ENCODE results near the gene VILL.

The VILL gene

DNA sequence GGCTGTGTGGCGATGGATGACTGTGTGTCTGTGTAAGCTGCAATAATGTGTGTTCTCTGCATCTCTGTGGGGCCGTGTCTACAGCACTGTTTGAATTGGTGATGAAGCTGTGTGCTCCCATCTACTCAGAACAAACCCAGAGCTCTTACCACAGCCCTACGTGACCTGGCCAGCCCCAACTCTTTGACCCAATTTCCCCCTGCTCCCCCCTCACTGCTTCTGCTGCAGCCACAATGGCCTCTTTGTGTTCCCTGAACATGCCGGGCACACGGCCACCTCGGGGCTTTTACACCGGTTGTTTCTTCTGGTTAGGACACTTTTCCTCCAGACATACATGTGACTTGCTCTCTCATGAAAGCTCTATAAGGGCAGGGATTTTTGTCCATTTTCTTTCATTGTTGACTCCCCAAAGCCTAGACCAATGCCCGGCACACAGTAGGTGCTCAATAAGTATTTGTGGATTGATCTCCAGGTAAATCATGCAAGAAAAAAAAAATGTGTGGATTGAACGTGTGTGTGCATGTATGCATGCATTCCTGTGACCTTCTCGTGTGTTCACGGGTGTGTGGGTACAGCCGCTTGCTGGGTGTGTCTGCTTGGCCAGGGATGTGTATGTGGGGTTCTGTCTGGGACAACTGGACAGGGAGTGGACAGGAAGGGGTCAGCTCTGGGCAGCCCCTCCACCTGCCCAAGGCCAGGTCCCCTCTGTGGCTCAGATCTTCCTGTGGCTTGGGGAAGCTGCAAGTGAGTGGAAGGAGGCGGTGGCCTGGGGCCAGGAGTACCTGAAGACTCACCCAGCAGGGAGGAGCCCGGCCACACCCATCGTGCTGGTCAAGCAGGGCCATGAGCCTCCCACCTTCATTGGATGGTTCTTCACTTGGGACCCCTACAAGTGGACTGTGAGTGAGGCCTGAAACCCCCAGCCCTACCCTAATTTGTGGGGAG, 14.8 kb downstream of the VILL start:
- no peak for TF ChIP-seq RAD21 (IDR thresholded peaks at IDR 0.05; ENCODE audit: low read depth)
- no peak for TF ChIP-seq FOXM1 (IDR thresholded peaks at IDR 0.05; ENCODE audit: borderline replicate concordance, low read depth)
- TF ChIP-seq EGR1 (IDR thresholded peaks at IDR 0.05): no peak
- no peak for TF ChIP-seq CEBPB (IDR thresholded peaks at IDR 0.05)
- no peak for TF ChIP-seq ZBTB7A (IDR thresholded peaks at IDR 0.05; ENCODE audit: low read depth)
- TF ChIP-seq NFIC (IDR thresholded peaks at IDR 0.05): no peak
- TF ChIP-seq MAX (IDR thresholded peaks at IDR 0.05): no peak
- TF ChIP-seq, protein P1, sequence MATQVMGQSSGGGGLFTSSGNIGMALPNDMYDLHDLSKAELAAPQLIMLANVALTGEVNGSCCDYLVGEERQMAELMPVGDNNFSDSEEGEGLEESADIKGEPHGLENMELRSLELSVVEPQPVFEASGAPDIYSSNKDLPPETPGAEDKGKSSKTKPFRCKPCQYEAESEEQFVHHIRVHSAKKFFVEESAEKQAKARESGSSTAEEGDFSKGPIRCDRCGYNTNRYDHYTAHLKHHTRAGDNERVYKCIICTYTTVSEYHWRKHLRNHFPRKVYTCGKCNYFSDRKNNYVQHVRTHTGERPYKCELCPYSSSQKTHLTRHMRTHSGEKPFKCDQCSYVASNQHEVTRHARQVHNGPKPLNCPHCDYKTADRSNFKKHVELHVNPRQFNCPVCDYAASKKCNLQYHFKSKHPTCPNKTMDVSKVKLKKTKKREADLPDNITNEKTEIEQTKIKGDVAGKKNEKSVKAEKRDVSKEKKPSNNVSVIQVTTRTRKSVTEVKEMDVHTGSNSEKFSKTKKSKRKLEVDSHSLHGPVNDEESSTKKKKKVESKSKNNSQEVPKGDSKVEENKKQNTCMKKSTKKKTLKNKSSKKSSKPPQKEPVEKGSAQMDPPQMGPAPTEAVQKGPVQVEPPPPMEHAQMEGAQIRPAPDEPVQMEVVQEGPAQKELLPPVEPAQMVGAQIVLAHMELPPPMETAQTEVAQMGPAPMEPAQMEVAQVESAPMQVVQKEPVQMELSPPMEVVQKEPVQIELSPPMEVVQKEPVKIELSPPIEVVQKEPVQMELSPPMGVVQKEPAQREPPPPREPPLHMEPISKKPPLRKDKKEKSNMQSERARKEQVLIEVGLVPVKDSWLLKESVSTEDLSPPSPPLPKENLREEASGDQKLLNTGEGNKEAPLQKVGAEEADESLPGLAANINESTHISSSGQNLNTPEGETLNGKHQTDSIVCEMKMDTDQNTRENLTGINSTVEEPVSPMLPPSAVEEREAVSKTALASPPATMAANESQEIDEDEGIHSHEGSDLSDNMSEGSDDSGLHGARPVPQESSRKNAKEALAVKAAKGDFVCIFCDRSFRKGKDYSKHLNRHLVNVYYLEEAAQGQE (IDR thresholded peaks at IDR 0.05; ENCODE audit: low read depth): no peak
- no peak for TF ChIP-seq TEAD4 (IDR thresholded peaks at IDR 0.05)
- no peak for TF ChIP-seq TAF1 (IDR thresholded peaks at IDR 0.05; ENCODE audit: low read depth)
- TF ChIP-seq CREB1 (IDR thresholded peaks at IDR 0.05; ENCODE audit: low read depth): no peak
- no peak for TF ChIP-seq TCF12 (IDR thresholded peaks at IDR 0.05; ENCODE audit: low read depth)
- no peak for TF ChIP-seq EP300 (IDR thresholded peaks at IDR 0.05; ENCODE audit: borderline replicate concordance)
- TF ChIP-seq, protein P2, sequence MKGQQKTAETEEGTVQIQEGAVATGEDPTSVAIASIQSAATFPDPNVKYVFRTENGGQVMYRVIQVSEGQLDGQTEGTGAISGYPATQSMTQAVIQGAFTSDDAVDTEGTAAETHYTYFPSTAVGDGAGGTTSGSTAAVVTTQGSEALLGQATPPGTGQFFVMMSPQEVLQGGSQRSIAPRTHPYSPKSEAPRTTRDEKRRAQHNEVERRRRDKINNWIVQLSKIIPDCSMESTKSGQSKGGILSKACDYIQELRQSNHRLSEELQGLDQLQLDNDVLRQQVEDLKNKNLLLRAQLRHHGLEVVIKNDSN (IDR thresholded peaks at IDR 0.05): no peak
- TF ChIP-seq YY1 (IDR thresholded peaks at IDR 0.05; ENCODE audit: low read depth): no peak

DNA sequence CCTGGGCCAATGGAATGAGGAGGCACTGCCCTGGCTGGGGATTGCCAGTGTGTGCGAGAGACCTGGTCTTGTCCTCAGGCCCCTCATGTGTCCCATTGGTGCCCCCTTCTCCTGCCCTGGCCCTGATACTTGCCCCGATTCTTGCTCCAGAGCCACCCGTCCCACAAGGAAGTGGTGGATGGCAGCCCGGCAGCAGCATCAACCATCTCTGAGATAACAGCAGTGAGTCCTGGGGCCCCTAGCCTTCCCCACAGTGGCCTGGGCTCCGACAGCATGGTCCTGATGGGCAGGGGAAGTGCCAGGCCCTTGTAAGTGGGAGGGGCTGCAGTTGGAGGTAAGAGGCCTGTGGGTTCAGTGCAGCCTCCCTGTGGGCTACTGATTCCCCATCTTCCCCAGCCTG, 15.4 kb downstream of the VILL start:
- TF ChIP-seq EP300 (IDR thresholded peaks at IDR 0.05; ENCODE audit: borderline replicate concordance) (no peak), TAF1 (IDR thresholded peaks at IDR 0.05; ENCODE audit: low read depth) (no peak), TEAD4 (IDR thresholded peaks at IDR 0.05) (no peak), MAX (IDR thresholded peaks at IDR 0.05) (no peak), NFIC (IDR thresholded peaks at IDR 0.05) (no peak), CEBPB (IDR thresholded peaks at IDR 0.05) (no peak), FOXM1 (IDR thresholded peaks at IDR 0.05; ENCODE audit: borderline replicate concordance, low read depth) (no peak), TCF12 (IDR thresholded peaks at IDR 0.05; ENCODE audit: low read depth) (no peak), YY1 (IDR thresholded peaks at IDR 0.05; ENCODE audit: low read depth) (no peak), CREB1 (IDR thresholded peaks at IDR 0.05; ENCODE audit: low read depth) (no peak), ZBTB7A (IDR thresholded peaks at IDR 0.05; ENCODE audit: low read depth) (no peak), RAD21 (IDR thresholded peaks at IDR 0.05; ENCODE audit: low read depth) (no peak), EGR1 (IDR thresholded peaks at IDR 0.05) (no peak)
- TF ChIP-seq, protein P1 (IDR thresholded peaks at IDR 0.05; ENCODE audit: low read depth): no peak
- TF ChIP-seq, protein P2 (IDR thresholded peaks at IDR 0.05): no peak

DNA sequence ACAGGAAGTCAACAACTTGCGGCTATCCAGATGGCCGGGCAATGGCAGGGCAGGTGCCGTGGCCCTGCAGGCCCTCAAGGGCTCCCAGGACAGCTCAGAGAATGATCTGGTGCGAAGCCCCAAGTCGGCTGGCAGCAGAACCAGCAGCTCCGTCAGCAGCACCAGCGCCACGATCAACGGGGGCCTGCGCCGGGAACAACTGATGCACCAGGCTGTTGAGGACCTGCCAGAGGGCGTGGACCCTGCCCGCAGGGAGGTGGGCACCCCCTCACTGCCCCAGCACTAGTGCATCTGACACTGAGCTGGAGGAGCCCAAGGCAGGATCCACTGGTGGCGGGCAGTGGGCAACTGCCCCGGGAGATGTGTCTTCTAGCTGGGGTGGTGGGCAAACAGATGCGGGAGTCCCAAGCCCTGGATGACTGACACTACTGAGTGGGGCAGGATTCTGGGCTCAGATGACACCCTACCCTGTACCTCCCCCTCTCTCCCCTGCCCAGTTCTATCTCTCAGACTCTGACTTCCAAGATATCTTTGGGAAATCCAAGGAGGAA, 15.9 kb downstream of the VILL start:
- TF ChIP-seq RAD21 (IDR thresholded peaks at IDR 0.05; ENCODE audit: low read depth) (no peak), TCF12 (IDR thresholded peaks at IDR 0.05; ENCODE audit: low read depth) (no peak), CEBPB (IDR thresholded peaks at IDR 0.05) (no peak), TAF1 (IDR thresholded peaks at IDR 0.05; ENCODE audit: low read depth) (no peak), MAX (IDR thresholded peaks at IDR 0.05) (no peak)
- TF ChIP-seq, protein P2 (IDR thresholded peaks at IDR 0.05): no peak

DNA sequence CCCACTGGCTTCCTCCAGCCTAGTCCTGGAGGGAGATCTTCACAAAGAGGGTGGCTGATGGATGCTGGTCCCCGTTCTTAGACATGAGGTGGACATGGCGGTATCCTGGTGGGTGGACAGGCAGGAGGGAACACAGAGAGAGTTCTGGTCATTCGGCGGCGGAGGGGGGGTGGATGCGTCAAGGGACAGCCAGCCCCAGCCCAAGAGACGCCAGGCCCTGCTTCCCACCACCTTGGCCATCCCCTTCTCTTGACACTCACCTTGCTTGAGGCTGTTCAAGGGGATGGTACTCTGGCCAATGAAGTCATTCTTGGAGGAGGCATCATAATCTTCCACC, 17.1 kb downstream of the VILL start:
- TF ChIP-seq ZBTB7A (IDR thresholded peaks at IDR 0.05; ENCODE audit: low read depth) (no peak), CEBPB (IDR thresholded peaks at IDR 0.05) (no peak), CREB1 (IDR thresholded peaks at IDR 0.05; ENCODE audit: low read depth) (no peak), EP300 (IDR thresholded peaks at IDR 0.05; ENCODE audit: borderline replicate concordance) (no peak), RAD21 (IDR thresholded peaks at IDR 0.05; ENCODE audit: low read depth) (no peak), FOXM1 (IDR thresholded peaks at IDR 0.05; ENCODE audit: borderline replicate concordance, low read depth) (no peak), TAF1 (IDR thresholded peaks at IDR 0.05; ENCODE audit: low read depth) (no peak), TEAD4 (IDR thresholded peaks at IDR 0.05) (no peak), TCF12 (IDR thresholded peaks at IDR 0.05; ENCODE audit: low read depth) (no peak)
- TF ChIP-seq, protein P2 (IDR thresholded peaks at IDR 0.05): no peak
- TF ChIP-seq, protein P1 (IDR thresholded peaks at IDR 0.05; ENCODE audit: low read depth): no peak
